DOHH2 (cell line): Measurements from ENCODE around the gene CCIN.

Experiments
- H3F3A ChIP-seq: fragments of 200-600 bp; sonication (generic), shearing (Covaris generic); 2 replicates; pipeline ENCODE4 v1.6.0; 2016; ENCODE audit warnings: antibody characterized with exemption, mild to moderate bottlenecking; ENCODE audit not compliant: control insufficient read depth, insufficient read depth
- H3K27ac ChIP-seq: fragments of 200-600 bp; sonication (generic); 2 replicates; pipeline ENCODE4 v1.5.1; 2014; ENCODE audit warnings: low read depth, mild to moderate bottlenecking, low read length, moderate library complexity
- H3K27me3 ChIP-seq: fragments of 200-600 bp; sonication (generic); 2 replicates; pipeline ENCODE4 v1.6.1; 2014; ENCODE audit warnings: mild to moderate bottlenecking, low read length, mixed read lengths; ENCODE audit not compliant: control insufficient read depth
- H3K36me3 ChIP-seq: fragments of 200-600 bp; sonication (generic); 2 replicates; pipeline ENCODE4 v1.6.1; 2014; ENCODE audit warnings: mild to moderate bottlenecking, low read length, moderate library complexity, mixed read lengths; ENCODE audit not compliant: control insufficient read depth
- H3K4me1 ChIP-seq: fragments of 200-600 bp; sonication (generic); 2 replicates; pipeline ENCODE4 v1.6.1; 2014; ENCODE audit warnings: mild to moderate bottlenecking, low read length, mixed read lengths; ENCODE audit not compliant: control insufficient read depth
- H3K4me2 ChIP-seq: fragments of 200-600 bp; sonication (generic); 2 replicates; pipeline ENCODE4 v1.6.0; 2014; ENCODE audit warnings: mild to moderate bottlenecking, low read length, moderate library complexity
- H3K4me3 ChIP-seq: fragments of 200-600 bp; sonication (generic); 2 replicates; pipeline ENCODE4 v1.5.1; 2014; ENCODE audit warnings: mild to moderate bottlenecking, low read length, mixed read lengths
- H3K79me2 ChIP-seq: fragments of 200-600 bp; sonication (generic); 2 replicates; pipeline ENCODE4 v1.6.1; 2014; ENCODE audit warnings: mild to moderate bottlenecking, low read length, mixed read lengths; ENCODE audit not compliant: control insufficient read depth
- H3K9me2 ChIP-seq: fragments of 200-600 bp; sonication (generic); replicated peaks from 2 replicates; pipeline ENCODE4 v1.6.1; 2014; ENCODE audit warnings: mild to moderate bottlenecking, low read length, mixed read lengths; ENCODE audit not compliant: control insufficient read depth
- H3K9me3 ChIP-seq: fragments of 200-600 bp; sonication (generic); 2 replicates; pipeline ENCODE4 v1.6.1; 2014; ENCODE audit warnings: antibody characterized with exemption, low read length, mixed read lengths; ENCODE audit not compliant: control insufficient read depth, insufficient read depth
- H4K20me1 ChIP-seq: fragments of 200-600 bp; sonication (generic); 2 replicates; pipeline ENCODE4 v1.6.0; 2014; ENCODE audit warnings: low read depth, mild to moderate bottlenecking, antibody characterized with exemption, low read length, moderate library complexity; ENCODE audit not compliant: control insufficient read depth, insufficient read depth
- CTCF ChIP-seq: fragments of 200-600 bp; sonication (generic); IDR thresholded peaks from one replicate; pipeline ENCODE4 v1.5.1; 2014; ENCODE audit warnings: antibody characterized with exemption, mild to moderate bottlenecking, low read depth, low read length; ENCODE audit not compliant: poor library complexity, severe bottlenecking
- EZH2phosphoT487 ChIP-seq: fragments of 200-600 bp; sonication (generic); IDR thresholded peaks from 2 replicates; pipeline ENCODE4 v1.6.1; 2017; ENCODE audit warnings: borderline replicate concordance, mild to moderate bottlenecking, antibody characterized with exemption, low read length, moderate library complexity, mixed read lengths

Gene CCIN

DNA sequence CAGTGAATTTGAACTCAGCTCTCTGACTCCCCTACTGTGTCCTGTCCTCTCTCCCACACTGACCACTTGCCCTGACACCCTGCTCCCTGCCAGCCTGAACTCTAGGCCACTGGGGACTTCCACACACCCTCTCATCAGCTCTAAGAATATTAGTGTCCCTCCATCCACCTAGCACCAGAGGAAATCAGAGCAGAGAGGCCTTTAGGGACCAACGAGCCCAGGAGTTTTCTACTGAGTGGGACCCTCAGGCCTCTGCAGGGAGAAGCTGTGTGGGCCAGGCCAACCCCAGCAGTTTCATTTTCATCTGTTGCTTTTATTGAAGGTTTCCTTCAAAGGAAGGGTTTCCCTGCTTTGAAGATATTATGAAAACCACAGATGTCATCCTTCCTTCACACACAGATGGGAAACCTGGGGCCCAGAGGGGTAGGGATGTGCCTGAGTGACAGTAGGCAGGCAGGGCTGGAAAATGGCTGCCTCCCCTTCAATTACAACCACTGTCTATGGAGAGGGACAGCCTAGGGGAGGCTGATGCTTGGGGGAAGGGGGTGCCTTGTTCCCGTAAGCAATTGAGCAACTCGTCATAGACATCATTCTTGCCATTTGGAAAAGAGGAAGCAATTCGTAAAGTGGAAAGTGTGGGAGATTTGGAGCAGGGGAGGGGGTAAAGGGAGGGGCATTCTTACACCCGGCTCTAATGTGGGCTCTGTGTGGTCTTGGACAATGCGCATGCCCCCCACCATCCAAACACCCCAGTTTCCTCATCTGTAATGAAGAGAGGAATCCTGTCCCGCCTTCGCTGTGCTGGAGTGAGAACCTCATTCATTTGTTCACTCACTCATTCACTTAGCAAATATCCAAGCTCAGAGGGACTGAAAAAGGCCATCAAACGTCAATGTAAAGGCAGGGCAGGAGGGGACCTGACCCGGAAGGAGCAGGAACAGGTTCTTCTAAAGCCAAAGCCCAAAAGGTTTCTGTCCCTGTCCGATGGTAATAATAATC lies 28.8 kb upstream of the CCIN start:
- H3K9me2 ChIP-seq, result no peaks in the 10 kb centered on the region
- no peak overlapping the region for H3K4me3 ChIP-seq
- H3K27me3 ChIP-seq, result peaks cover 34% of the 10 kb centered on the region
- H3F3A ChIP-seq, result no peaks in the 10 kb centered on the region
- no peak overlapping the region for H3K4me2 ChIP-seq
- H3K4me1 ChIP-seq, result peaks cover 16% of the 10 kb centered on the region; the same call in 1 of the 2 replicates
- no peaks in the 10 kb centered on the region for H3K9me3 ChIP-seq
- TF ChIP-seq CTCF, result no peak
- no peak for TF ChIP-seq EZH2phosphoT487
- no peak overlapping the region for H3K27ac ChIP-seq
- H3K79me2 ChIP-seq, result no peaks in the 10 kb centered on the region
- no peaks in the 10 kb centered on the region for H3K36me3 ChIP-seq
- H4K20me1 ChIP-seq, result no peaks in the 10 kb centered on the region

DNA sequence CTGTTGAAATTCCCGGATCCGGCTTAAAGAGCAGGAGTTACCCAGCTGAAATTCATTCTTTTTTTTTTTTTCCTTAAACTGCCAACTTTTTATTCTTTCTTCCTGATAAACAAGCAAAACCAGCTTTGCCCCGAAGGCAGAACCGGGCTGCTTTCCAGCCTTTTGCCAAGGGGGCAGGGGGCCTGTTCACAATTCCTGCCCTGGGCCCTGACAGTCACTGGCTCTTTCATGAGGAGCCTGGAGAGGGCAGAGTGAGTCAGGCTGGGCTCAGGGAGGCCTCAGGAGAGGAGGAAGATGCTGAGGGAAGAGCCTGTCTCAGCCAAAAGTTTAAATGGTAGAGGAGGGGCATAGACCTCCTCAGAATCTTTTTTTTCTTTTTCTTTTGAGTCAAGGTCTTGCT lies 27.9 kb upstream of the CCIN start:
- no peak overlapping the region for H3K4me3 ChIP-seq
- TF ChIP-seq EZH2phosphoT487 (no peak), CTCF (no peak)
- H3K27me3 ChIP-seq, result peaks cover 26% of the 10 kb centered on the region
- no peaks in the 10 kb centered on the region for H3K9me3 ChIP-seq
- H3K79me2 ChIP-seq, result no peaks in the 10 kb centered on the region
- H3K9me2 ChIP-seq, result no peaks in the 10 kb centered on the region
- peaks cover 13% of the 10 kb centered on the region; the same call in 1 of the 2 replicates for H3K4me1 ChIP-seq
- no peaks in the 10 kb centered on the region for H3K36me3 ChIP-seq
- H3K4me2 ChIP-seq, result no peak overlapping the region
- H3K27ac ChIP-seq, result no peak overlapping the region
- no peaks in the 10 kb centered on the region for H3F3A ChIP-seq
- no peaks in the 10 kb centered on the region for H4K20me1 ChIP-seq

GRCh38 chr9:36141761-36142160 lies 27.4 kb upstream of the CCIN start:
- Histone ChIP-seq H3K4me1 (peaks cover 12% of the 10 kb centered on the region; the same call in 1 of the 2 replicates), H3K36me3 (no peaks in the 10 kb centered on the region), H4K20me1 (no peaks in the 10 kb centered on the region), H3K79me2 (no peaks in the 10 kb centered on the region), H3K9me3 (no peaks in the 10 kb centered on the region), H3K9me2 (no peaks in the 10 kb centered on the region), H3K27ac (no peak overlapping the region), H3K4me3 (no peak overlapping the region), H3K4me2 (no peak overlapping the region), H3F3A (no peaks in the 10 kb centered on the region), H3K27me3 (peaks cover 23% of the 10 kb centered on the region)
- TF ChIP-seq CTCF, result no peak
- no peak for TF ChIP-seq EZH2phosphoT487
